Ovary (tissue), 3 donors: ENCODE data around the gene MAML2.

ENCODE experiments used
- CTCF ChIP-seq, 3 donors: fragments of 450-650 bp in 2 of 3; fragments of 200-600 bp in 1 of 3; IDR thresholded peaks; one replicate each; pipeline versions ENCODE4 v1.5.1 to v1.8.0; 2016 to 2022; ENCODE audit warnings: antibody characterized with exemption in 3 of 3, mild to moderate bottlenecking in 1 of 3
- EP300 ChIP-seq: sonication (generic); formaldehyde crosslinking; IDR thresholded peaks from one replicate; pipeline ENCODE4 v1.6.1; 2017; ENCODE audit warnings: antibody characterized with exemption
- POLR2A ChIP-seq: fragments of 450-650 bp; IDR thresholded peaks from one replicate; pipeline ENCODE4 v1.6.1; 2017; ENCODE audit warnings: antibody characterized with exemption, mild to moderate bottlenecking, moderate library complexity
- donor health status: DM: no; HTN: no; CAD: no.

- TF ChIP-seq CTCF (IDR thresholded peaks at IDR 0.05) (no peak), POLR2A (no peak), EP300 (no peak)
Observed at GRCh38 chr11:95991101-95991500, 351.9 kb downstream of the MAML2 start.
